Measurements from ENCODE around the gene CLGN. TPM values are rescaled to one million over a fixed set of nuclear protein-coding genes. Genes with fewer than 3 reads are reported as not detected.
"Not testable (repeated sequence)": the region's sequence is repeated elsewhere in the genome, so short reads cannot be mapped to it uniquely, and the experiment has no call there.

CLGN gene
- total RNA-seq, 5 donors from 2014 or later (not counting 1 experiment from before 2014, with no cell fraction given): 0.38 TPM; not detected in 4

DNA sequence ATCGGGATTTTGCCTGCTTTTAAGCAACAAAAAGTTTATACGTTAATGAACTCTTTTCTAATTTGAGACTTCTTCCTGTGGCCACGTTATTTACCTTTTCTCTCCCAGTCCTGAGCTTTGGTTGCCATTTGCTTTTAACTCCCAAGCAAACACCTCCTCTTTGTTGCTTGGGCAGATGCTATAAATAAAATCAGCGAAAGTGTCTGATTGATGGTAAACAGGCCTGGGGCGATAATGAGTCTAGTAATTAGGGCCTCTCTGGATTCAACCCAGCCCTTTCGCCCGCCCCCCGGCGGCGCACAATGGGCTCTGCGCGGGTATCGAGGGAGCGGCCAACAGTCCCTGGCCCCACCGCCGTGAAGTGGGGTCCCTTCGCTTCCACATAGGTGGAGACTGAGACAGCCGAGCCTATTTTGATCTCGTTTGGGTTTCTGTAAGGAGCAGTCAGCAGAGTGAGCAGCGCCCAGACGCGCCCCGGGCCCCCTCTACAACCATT, 790 bp downstream of the CLGN start:
- no peaks in the 10 kb centered on the region for H3K36me3 ChIP-seq (ENCODE audit: control insufficient read depth in 2 of 2, extremely low read depth in 1 of 2, insufficient read depth in 1 of 2, low read length in 1 of 2)
- H3K27me3 ChIP-seq (replicated peaks in 1 of 2; ENCODE audit: control insufficient read depth in 2 of 2, extremely low read depth in 1 of 2, insufficient read depth in 2 of 2, low read length in 1 of 2): peaks cover 0 to 22% of the 10 kb centered on the region in 2 experiments
- no peaks in the 10 kb centered on the region for H3K9me3 ChIP-seq
- H3K27me3 Mint-ChIP-seq: peaks cover 50 to 55% of the 10 kb centered on the region in 2 donors
- H3K27ac Mint-ChIP-seq: no peak overlapping the region
- ChIA-PET CTCF (no interaction called here), POLR2A (no interaction called here)
- no peak overlapping the region for H3K27ac ChIP-seq (ENCODE audit: low read length)
- H3K4me3 Mint-ChIP-seq: peak overlapping the region; percentile 25 to 82 (median 63)
- ATAC-seq (replicated peaks in 1 of 4): peak in 1 of 4 experiments; percentile 14
- DNase-seq: peak in 3 of 35 experiments; percentile 1 to 5 (median 2)
- no peaks in the 10 kb centered on the region for H3K9me3 Mint-ChIP-seq
- peaks cover 11 to 13% (median 11%) of the 10 kb centered on the region in 3 donors for H3K4me1 Mint-ChIP-seq
- H3K4me3 ChIP-seq (ENCODE audit: control insufficient read depth in 1 of 2, extremely low read depth in 1 of 2, low read length in 1 of 2): peak overlapping the region; percentile 47 to 88
- H3K4me1 ChIP-seq (ENCODE audit: control insufficient read depth in 1 of 2, extremely low read depth in 1 of 2, insufficient read depth in 2 of 2, low read length in 2 of 2): peaks cover 2 to 11% of the 10 kb centered on the region in 2 experiments
- H3K36me3 Mint-ChIP-seq: no peaks in the 10 kb centered on the region
- WGBS (ENCODE audit: insufficient coverage): 7% methylated on average over 22 of the region's 23 CpGs

DNA sequence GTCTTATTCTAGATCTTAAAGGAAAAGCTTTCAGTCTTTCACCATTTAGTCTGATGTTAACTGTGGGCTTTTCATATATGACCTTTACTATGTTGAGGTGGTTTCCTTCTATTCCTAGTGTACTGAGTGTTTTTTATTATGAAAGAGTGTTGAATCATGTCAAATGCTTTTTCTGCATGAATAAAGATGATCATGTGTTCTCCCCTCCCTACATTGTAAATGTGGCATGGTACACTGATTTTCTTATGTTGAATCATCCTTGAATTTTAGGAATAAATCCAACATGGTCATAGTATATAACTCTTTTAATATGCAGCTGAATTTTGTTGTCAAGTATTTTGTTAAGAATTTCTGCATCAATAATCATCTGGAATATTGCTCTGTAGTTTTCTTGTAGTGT, 4.3 kb downstream of the CLGN start:
- H3K4me1 Mint-ChIP-seq: peaks cover 11 to 13% (median 11%) of the 10 kb centered on the region in 3 donors
- H3K27me3 ChIP-seq (replicated peaks in 1 of 2; ENCODE audit: control insufficient read depth in 2 of 2, extremely low read depth in 1 of 2, insufficient read depth in 2 of 2, low read length in 1 of 2): peaks cover 0 to 15% of the 10 kb centered on the region in 2 experiments
- no peaks in the 10 kb centered on the region for H3K9me3 ChIP-seq
- ChIA-PET POLR2A (no interaction called here), CTCF (no interaction called here)
- no peaks in the 10 kb centered on the region for H3K9me3 Mint-ChIP-seq
- ATAC-seq (replicated peaks in 1 of 4) (no peak), DNase-seq (no peak)
- H3K36me3 Mint-ChIP-seq: no peaks in the 10 kb centered on the region
- H3K27me3 Mint-ChIP-seq: peaks cover 38 to 42% of the 10 kb centered on the region in 2 donors
- H3K4me1 ChIP-seq (ENCODE audit: control insufficient read depth in 1 of 2, extremely low read depth in 1 of 2, insufficient read depth in 2 of 2, low read length in 2 of 2): peaks cover 2 to 11% of the 10 kb centered on the region in 2 experiments
- H3K4me3 Mint-ChIP-seq: no peak overlapping the region
- H3K4me3 ChIP-seq (ENCODE audit: control insufficient read depth in 1 of 2, extremely low read depth in 1 of 2, low read length in 1 of 2): no peak overlapping the region
- no peaks in the 10 kb centered on the region for H3K36me3 ChIP-seq (ENCODE audit: control insufficient read depth in 2 of 2, extremely low read depth in 1 of 2, insufficient read depth in 1 of 2, low read length in 1 of 2)
- H3K27ac ChIP-seq (ENCODE audit: low read length): no peak overlapping the region
- H3K27ac Mint-ChIP-seq: no peak overlapping the region

DNA sequence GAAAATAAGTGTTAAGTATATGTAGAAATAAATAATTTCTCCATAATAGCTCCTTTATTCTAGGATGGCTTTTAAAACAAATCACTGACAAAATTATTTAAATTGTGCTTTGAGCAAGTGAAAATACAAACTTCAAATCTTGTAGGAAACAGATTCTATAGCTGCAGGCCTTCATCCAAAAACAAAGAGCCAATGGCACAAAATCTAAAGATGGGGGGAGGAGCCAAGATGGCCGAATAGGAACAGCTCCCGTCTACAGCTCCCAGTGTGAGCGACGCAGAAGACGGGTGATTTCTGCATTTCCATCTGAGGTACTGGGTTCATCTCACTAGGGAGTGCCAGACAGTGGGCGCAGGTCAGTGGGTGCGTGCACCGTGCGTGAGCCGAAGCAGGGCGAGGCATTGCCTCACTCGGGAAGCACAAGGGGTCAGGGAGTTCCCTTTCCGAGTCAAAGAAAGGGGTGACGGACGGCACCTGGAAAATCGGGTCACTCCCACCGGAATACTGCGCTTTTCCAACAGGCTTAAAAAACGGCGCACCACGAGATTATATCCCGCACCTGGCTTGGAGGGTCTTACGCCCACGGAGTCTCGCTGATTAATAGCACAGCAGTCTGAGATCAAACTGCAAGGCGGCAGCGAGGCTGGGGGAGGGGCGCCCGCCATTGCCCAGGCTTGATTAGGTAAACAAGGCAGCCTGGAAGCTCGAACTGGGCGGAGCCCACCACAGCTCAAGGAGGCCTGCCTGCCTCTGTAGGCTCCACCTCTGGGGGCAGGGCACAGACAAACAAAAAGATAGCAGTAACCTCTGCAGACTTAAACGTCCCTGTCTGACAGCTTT, 14.1 kb downstream of the CLGN start:
- CTCF ChIA-PET; ATAC-seq (replicated peaks in 1 of 4): not testable (repeated sequence)
- WGBS (ENCODE audit: insufficient coverage): 88% methylated on average over 13 of the region's 32 CpGs

DNA sequence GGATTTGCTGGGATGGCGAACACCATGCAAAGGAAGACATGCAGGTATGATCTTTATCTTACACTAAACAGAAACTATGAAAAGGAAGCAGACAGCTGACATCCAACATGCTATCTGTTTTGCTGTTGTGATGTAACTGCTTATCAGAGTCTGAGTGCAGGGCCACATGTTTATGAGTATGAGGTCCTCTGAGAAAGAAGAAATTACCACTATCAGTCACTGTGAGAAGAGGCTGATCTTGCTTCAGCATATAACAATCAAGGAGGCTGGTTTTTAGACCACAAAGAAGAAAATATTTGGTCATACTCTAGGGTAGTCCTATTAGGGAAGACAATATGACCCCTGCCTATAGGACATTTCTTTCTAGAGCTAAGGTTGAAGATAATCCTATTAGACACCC, 18.5 kb downstream of the CLGN start:
- no peaks in the 10 kb centered on the region for H3K36me3 Mint-ChIP-seq
- no peak for ATAC-seq (replicated peaks in 1 of 4)

More for the DNA sequence above, 14.1 kb downstream of the CLGN start:
- H3K4me1 Mint-ChIP-seq; H3K9me3 ChIP-seq; POLR2A ChIA-PET; DNase-seq; H3K27ac Mint-ChIP-seq; H3K27ac ChIP-seq (ENCODE audit: low read length); H3K4me3 ChIP-seq (ENCODE audit: control insufficient read depth in 1 of 2, extremely low read depth in 1 of 2, low read length in 1 of 2); H3K36me3 ChIP-seq (ENCODE audit: control insufficient read depth in 2 of 2, extremely low read depth in 1 of 2, insufficient read depth in 1 of 2, low read length in 1 of 2); H3K27me3 ChIP-seq (replicated peaks in 1 of 2; ENCODE audit: control insufficient read depth in 2 of 2, extremely low read depth in 1 of 2, insufficient read depth in 2 of 2, low read length in 1 of 2); H3K4me1 ChIP-seq (ENCODE audit: control insufficient read depth in 1 of 2, extremely low read depth in 1 of 2, insufficient read depth in 2 of 2, low read length in 2 of 2); H3K4me3 Mint-ChIP-seq; H3K36me3 Mint-ChIP-seq; H3K9me3 Mint-ChIP-seq: not testable (repeated sequence)
- peaks cover 3 to 11% of the 10 kb centered on the region in 2 donors for H3K27me3 Mint-ChIP-seq

DNA sequence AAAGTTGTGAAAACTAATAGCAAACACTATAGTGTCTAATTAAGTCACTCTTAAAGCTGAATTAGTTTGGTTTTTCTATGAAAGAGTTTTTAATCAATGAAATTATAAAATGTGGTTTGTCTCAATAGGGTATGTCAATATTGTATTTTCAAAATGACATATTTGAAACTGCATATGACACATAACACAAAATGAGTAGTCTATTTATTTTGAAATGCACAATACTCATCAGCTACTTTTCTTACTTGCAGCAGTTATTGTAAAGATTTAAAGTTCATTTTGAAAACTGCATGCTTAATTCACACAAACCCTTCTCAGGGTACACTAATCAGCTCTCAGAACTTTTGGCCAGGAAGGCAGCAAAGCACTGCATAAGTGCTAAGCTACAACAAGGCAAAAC, 21.2 kb downstream of the CLGN start:
- Histone ChIP-seq H3K27ac (ENCODE audit: low read length) (no peak overlapping the region), H3K36me3 (ENCODE audit: control insufficient read depth in 2 of 2, extremely low read depth in 1 of 2, insufficient read depth in 1 of 2, low read length in 1 of 2) (no peaks in the 10 kb centered on the region), H3K9me3 (no peaks in the 10 kb centered on the region), H3K4me1 (ENCODE audit: control insufficient read depth in 1 of 2, extremely low read depth in 1 of 2, insufficient read depth in 2 of 2, low read length in 2 of 2) (no peaks in the 10 kb centered on the region), H3K27me3 (replicated peaks in 1 of 2; ENCODE audit: control insufficient read depth in 2 of 2, extremely low read depth in 1 of 2, insufficient read depth in 2 of 2, low read length in 1 of 2) (no peaks in the 10 kb centered on the region), H3K4me3 (ENCODE audit: control insufficient read depth in 1 of 2, extremely low read depth in 1 of 2, low read length in 1 of 2) (no peak overlapping the region)
- DNase-seq: no peak
- no peak for ATAC-seq (replicated peaks in 1 of 4)
- Mint-ChIP-seq H3K4me1 (no peaks in the 10 kb centered on the region), H3K27me3 (peaks cover 8 to 19% of the 10 kb centered on the region in 2 donors), H3K27ac (no peak overlapping the region), H3K4me3 (no peak overlapping the region), H3K36me3 (no peaks in the 10 kb centered on the region), H3K9me3 (no peaks in the 10 kb centered on the region)
- ChIA-PET POLR2A (no interaction called here), CTCF (interaction anchor here (0.5 to 0.7 kb wide), 3 partner anchors 24 to 153 kb away, joined by 3 to 7 read pairs (median 4); no protein-coding TSS in a partner anchor)

More for the DNA sequence above, 18.5 kb downstream of the CLGN start:
- H3K4me1 ChIP-seq (ENCODE audit: control insufficient read depth in 1 of 2, extremely low read depth in 1 of 2, insufficient read depth in 2 of 2, low read length in 2 of 2): no peaks in the 10 kb centered on the region
- Mint-ChIP-seq H3K4me1 (no peaks in the 10 kb centered on the region), H3K9me3 (no peaks in the 10 kb centered on the region), H3K27me3 (peaks cover 8 to 27% of the 10 kb centered on the region in 2 donors), H3K27ac (no peak overlapping the region), H3K4me3 (no peak overlapping the region)
- no peak overlapping the region for H3K4me3 ChIP-seq (ENCODE audit: control insufficient read depth in 1 of 2, extremely low read depth in 1 of 2, low read length in 1 of 2)
- ChIA-PET CTCF (no interaction called here), POLR2A (no interaction called here)
- H3K9me3 ChIP-seq: no peaks in the 10 kb centered on the region
- H3K27ac ChIP-seq (ENCODE audit: low read length): no peak overlapping the region
- WGBS (ENCODE audit: insufficient coverage): no CpG with 5 or more reads among the region's 1 CpG
- H3K27me3 ChIP-seq (replicated peaks in 1 of 2; ENCODE audit: control insufficient read depth in 2 of 2, extremely low read depth in 1 of 2, insufficient read depth in 2 of 2, low read length in 1 of 2): no peaks in the 10 kb centered on the region
- no peaks in the 10 kb centered on the region for H3K36me3 ChIP-seq (ENCODE audit: control insufficient read depth in 2 of 2, extremely low read depth in 1 of 2, insufficient read depth in 1 of 2, low read length in 1 of 2)
- no peak for DNase-seq

DNA sequence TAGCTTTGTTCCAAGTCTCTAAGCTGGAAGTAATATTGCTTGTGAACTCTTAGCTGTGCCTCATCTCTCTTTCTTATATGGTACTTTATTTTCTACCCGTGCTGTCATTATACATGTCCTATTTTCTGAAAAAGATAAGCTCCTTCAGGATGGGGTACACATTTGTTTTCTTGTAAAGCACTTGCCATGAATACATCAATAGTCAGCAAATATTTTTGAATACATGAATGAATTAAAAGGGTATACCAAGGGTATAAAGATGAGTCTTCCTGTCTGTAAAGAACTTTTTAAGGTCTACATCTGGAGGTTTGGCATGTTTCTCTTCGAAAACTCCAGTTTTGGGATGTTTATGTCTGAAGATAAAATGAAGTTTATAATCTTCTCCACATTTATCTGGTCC, 27.3 kb downstream of the CLGN start:
- peaks cover 0 to 5% of the 10 kb centered on the region in 2 experiments for H3K27me3 ChIP-seq (replicated peaks in 1 of 2; ENCODE audit: control insufficient read depth in 2 of 2, extremely low read depth in 1 of 2, insufficient read depth in 2 of 2, low read length in 1 of 2)
- no peaks in the 10 kb centered on the region for H3K9me3 ChIP-seq
- POLR2A ChIA-PET: no interaction called here
- no peaks in the 10 kb centered on the region for H3K36me3 ChIP-seq (ENCODE audit: control insufficient read depth in 2 of 2, extremely low read depth in 1 of 2, insufficient read depth in 1 of 2, low read length in 1 of 2)
- CTCF ChIA-PET: interaction anchor here in 1 of 2 donors (1.1 kb wide), 1 partner anchor 40 kb away, joined by 3 read pairs; no protein-coding TSS in a partner anchor
- DNase-seq: no peak
- Mint-ChIP-seq H3K27me3 (peaks cover 5 to 19% of the 10 kb centered on the region in 2 donors), H3K9me3 (no peaks in the 10 kb centered on the region), H3K27ac (no peak overlapping the region), H3K36me3 (no peaks in the 10 kb centered on the region), H3K4me1 (no peaks in the 10 kb centered on the region), H3K4me3 (no peak overlapping the region)
- no peak for ATAC-seq (replicated peaks in 1 of 4)
- no peak overlapping the region for H3K4me3 ChIP-seq (ENCODE audit: control insufficient read depth in 1 of 2, extremely low read depth in 1 of 2, low read length in 1 of 2)
- no peak overlapping the region for H3K27ac ChIP-seq (ENCODE audit: low read length)
- H3K4me1 ChIP-seq (ENCODE audit: control insufficient read depth in 1 of 2, extremely low read depth in 1 of 2, insufficient read depth in 2 of 2, low read length in 2 of 2): no peaks in the 10 kb centered on the region
- no CpG with 5 or more reads among the region's 2 CpGs for WGBS (ENCODE audit: insufficient coverage)

All from T-cell (primary cell).